Aorta (tissue), 5 donors: ENCODE results near the gene DNAJA2. TPM values are rescaled to one million over a fixed set of nuclear protein-coding genes. Genes with fewer than 3 reads are reported as not detected.
"Not testable (repeated sequence)": the region's sequence is repeated elsewhere in the genome, so short reads cannot be mapped to it uniquely, and the experiment has no call there.

ENCODE experiments used
- ATAC-seq: fragments of 200-7000 bp; cut with Tn5 transposase; one replicate; pipeline ENCODE4 v1.9.1; 2022; ENCODE audit warnings: moderate library complexity; ENCODE audit not compliant: low FRiP score
- DNase-seq, 2 donors: peaks; one replicate each; pipeline ENCODE4 v3.0.0-alpha.2; 2020
- H3K27ac ChIP-seq, 2 donors: one replicate each; pipeline ENCODE4 v1.5.1; 2013; ENCODE audit warnings: low read length in 2 of 2, mild to moderate bottlenecking in 2 of 2, moderate library complexity in 2 of 2, control low read depth in 1 of 2, inconsistent platforms in 1 of 2, low read depth in 1 of 2
- H3K27me3 ChIP-seq, 2 donors: one replicate each; pipeline ENCODE4 v1.6.1; 2013; ENCODE audit warnings: control low read depth in 1 of 2, low read length in 1 of 2, mild to moderate bottlenecking in 1 of 2, moderate library complexity in 1 of 2; ENCODE audit not compliant: insufficient read depth in 2 of 2, control insufficient read depth in 1 of 2
- H3K36me3 ChIP-seq, 2 donors: one replicate each; pipeline ENCODE4 v1.6.1; 2013; ENCODE audit warnings: control low read depth in 1 of 2, low read length in 1 of 2, mild to moderate bottlenecking in 1 of 2; ENCODE audit not compliant: insufficient read depth in 2 of 2, control insufficient read depth in 1 of 2
- H3K4me1 ChIP-seq, 2 donors: one replicate each; pipeline ENCODE4 v1.6.1; 2013; ENCODE audit warnings: low read length in 2 of 2, control low read depth in 1 of 2, mild to moderate bottlenecking in 1 of 2, moderate library complexity in 1 of 2; ENCODE audit not compliant: insufficient read depth in 2 of 2, control insufficient read depth in 1 of 2
- H3K4me3 ChIP-seq, 2 donors: one replicate each; pipeline ENCODE4 v1.5.1; 2013; ENCODE audit warnings: low read length in 2 of 2, control low read depth in 1 of 2, mild to moderate bottlenecking in 1 of 2
- H3K9me3 ChIP-seq: one replicate; pipeline ENCODE4 v1.6.1; 2013; ENCODE audit warnings: mild to moderate bottlenecking, low read length; ENCODE audit not compliant: control insufficient read depth
- WGBS, 2 donors: extraction: QIAGEN DNeasy Blood & Tissue Kit; methylation state at CpG; one replicate each; pipeline ENCODE4 v1.1.7; 2013; 5-methylcytosine and 5-hydroxymethylcytosine counted together
- intact Hi-C, 2 donors: fragments of 100-400 bp; cut with DNase I; formaldehyde crosslinking; loops; one replicate each; pipeline versions ENCODE4 v1.14.2 to v1.15.0; 2022
- long read RNA-seq, 2 donors: library from polyadenylated mRNA; unstranded; transcript quantifications; one replicate each; pipeline ENCODE4 v2.0.0, GENCODE V29; 2020 to 2021
- polyA plus RNA-seq, 2 donors: library from polyadenylated mRNA; stranded (reverse); fragments of 200-250 nt; gene quantifications; one replicate each; pipeline ENCODE4 v1.2.3, GENCODE V29; 2013
- total RNA-seq, 2 donors: library from RNA; stranded (reverse); fragmentation: NEBNext Ultra II Directional; extraction: Animal tissue kit (Norgen Biotek cat#: 25700); gene quantifications; one replicate each; pipeline ENCODE4 v1.2.1, GENCODE V29; 2021
- donor health status: healthy with polysubstance abuse.
- donor health status: Bipolar disorder and iron deficiency.
- donor health status: DM: no; HTN: no; CAD: no.
- donor health status: DM: no; HTN: no; CAD: no.
- donor health status: DM: yes; HTN: yes; CAD: no.

The DNAJA2 gene
- 10 to 100 TPM; 45.4 to 45.5 TPM for total RNA-seq
- polyA plus RNA-seq = 10 to 100 TPM; 30.2 to 36.8 TPM
- long read RNA-seq, donor 1, transcript DNAJA2-201 (9 exons, 3,122 nt) = major isoform, 252 of 275 reads
- long read RNA-seq, donor 1, partial matches to known transcripts = 10 of 275 reads
- long read RNA-seq, donor 1, other reads (novel, unspliced or antisense) = 13 of 275 reads
- long read RNA-seq, donor 2, transcript DNAJA2-201 (9 exons, 3,122 nt) = major isoform, 39 of 46 reads
- long read RNA-seq, donor 2, partial matches to known transcripts = 6 of 46 reads
- long read RNA-seq, donor 2, other reads (novel, unspliced or antisense) = 0 of 46 reads

- Histone ChIP-seq H3K9me3 (no peaks in the 10 kb centered on the region), H3K4me3 (peak within 1 kb of the TSS; percentile 86 to 98), H3K4me1 (peaks cover 3 to 4% of the 10 kb centered on the region in 2 donors), H3K27me3 (no peaks in the 10 kb centered on the region), H3K36me3 (peaks cover 0 to 3% of the 10 kb centered on the region in 2 donors), H3K27ac (peak within 1 kb of the TSS; percentile 76 to 99)
- ATAC-seq = peak; percentile 100
- WGBS, 2 donors = 0 to 1% methylated on average over 69 to 86 of the region's 86 CpGs
- intact Hi-C loops = loop anchor here (2.0 to 10.0 kb wide), 4 partner anchors 61 to 1641 kb away; partner anchors contain the start of genes GPT2 (in 1 of the 2), N4BP1 (in 1 of the 2), ORC6 (in 1 of the 2) and VPS35 (in 1 of the 2)
- peak; percentile 95 to 98 for DNase-seq
Measured at GRCh38 chr16:46973207-46973995, at the start of gene DNAJA2. Gene DNAJA2 (minus strand): TSS chr16:46973674. CDS start chr16:46973572, 102 bp downstream.

DNA sequence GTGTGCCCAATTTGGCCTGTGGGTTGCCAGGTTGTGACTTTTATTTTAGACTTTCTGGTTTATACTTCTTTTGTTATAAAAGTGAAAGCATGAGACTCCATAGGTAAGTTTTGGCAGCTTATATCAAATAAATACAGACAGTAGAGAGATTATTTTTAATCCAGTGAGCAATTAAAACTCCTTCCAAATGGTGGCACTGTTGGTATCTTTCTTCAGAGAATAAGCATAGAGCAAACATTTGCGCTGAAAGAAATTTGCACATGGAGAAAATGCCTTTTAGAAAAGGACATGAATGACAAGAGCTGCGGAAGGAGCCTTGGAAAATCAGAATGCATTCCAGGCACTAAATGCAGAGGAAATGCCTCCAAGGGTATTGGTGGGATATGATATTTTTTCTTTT lies 46.1 kb upstream of the DNAJA2 start:
- no peaks in the 10 kb centered on the region for H3K4me1 ChIP-seq
- no peaks in the 10 kb centered on the region for H3K9me3 ChIP-seq
- ATAC-seq (no peak), DNase-seq (no peak)
- H3K27me3 ChIP-seq = no peaks in the 10 kb centered on the region
- WGBS, 2 donors = 56 to 76% methylated on average over 2 of the region's 2 CpGs
- H3K4me3 ChIP-seq = no peak overlapping the region
- intact Hi-C loops = no loop called here
- no peaks in the 10 kb centered on the region for H3K36me3 ChIP-seq
- no peak overlapping the region for H3K27ac ChIP-seq

DNA sequence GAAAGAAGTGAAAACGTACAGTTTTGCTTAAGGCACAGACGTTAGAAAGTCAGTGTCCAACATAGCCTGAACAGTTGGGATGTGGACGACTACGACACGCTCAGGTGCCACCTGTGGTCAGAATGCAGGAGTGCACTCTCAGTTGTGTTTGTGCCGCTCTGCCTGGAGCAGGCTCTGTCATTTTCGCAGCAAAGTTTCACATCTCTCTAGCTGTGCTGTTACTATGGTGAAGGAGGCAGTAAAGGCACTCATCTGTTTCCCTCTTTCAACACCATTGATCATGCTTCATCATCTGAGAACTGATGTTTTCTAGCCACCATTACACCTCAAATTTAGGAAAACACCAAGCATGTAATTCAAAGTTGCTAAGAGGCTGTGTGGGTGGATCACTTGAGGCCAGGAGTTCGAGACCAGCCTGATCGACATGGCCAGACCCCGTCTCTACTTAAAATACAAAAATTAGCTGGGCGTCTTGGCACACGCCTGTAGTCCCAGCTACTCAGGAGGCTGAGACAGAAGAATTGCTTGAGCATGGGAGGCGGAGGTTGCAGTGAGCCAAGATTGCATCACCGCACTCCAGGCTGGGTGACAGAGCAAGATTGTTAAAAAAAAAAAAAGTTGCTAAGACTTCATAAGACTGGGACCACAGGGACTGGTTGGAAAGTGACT lies 44.9 kb upstream of the DNAJA2 start:
- Histone ChIP-seq H3K4me1 (no peaks in the 10 kb centered on the region), H3K4me3 (no peak overlapping the region), H3K9me3 (no peaks in the 10 kb centered on the region), H3K27ac (no peak overlapping the region), H3K27me3 (no peaks in the 10 kb centered on the region), H3K36me3 (no peaks in the 10 kb centered on the region)
- WGBS, 2 donors = 52 to 54% methylated on average over 14 of the region's 14 CpGs
- DNase-seq (no peak), ATAC-seq (no peak)
- intact Hi-C loops = no loop called here

DNA sequence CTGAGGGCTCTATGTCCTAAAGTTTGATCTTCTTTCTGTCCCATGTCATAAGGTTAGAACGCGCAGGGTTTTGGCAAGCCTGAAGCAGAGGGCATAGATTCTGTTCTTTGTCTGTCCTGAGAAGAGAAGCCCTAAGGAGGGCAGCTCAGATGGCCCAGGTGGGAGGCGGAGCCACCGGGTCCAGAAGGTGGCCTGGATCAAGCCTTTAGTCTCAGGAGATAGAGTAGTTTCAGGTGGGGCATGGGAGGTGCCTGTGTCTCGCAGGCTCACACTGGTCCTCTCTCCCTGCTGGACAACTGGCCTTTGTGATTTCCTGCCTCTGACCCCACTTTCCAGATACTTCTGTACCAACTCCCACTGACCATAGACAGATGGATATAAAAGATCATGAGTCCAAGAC lies 44.2 kb upstream of the DNAJA2 start:
- no peak overlapping the region for H3K4me3 ChIP-seq
- H3K27ac ChIP-seq = no peak overlapping the region
- ATAC-seq = no peak
- no peaks in the 10 kb centered on the region for H3K4me1 ChIP-seq
- intact Hi-C loops = no loop called here
- H3K27me3 ChIP-seq = no peaks in the 10 kb centered on the region
- WGBS, 2 donors = 89 to 91% methylated on average over 5 of the region's 5 CpGs
- no peak for DNase-seq
- H3K9me3 ChIP-seq = no peaks in the 10 kb centered on the region
- H3K36me3 ChIP-seq = no peaks in the 10 kb centered on the region

DNA sequence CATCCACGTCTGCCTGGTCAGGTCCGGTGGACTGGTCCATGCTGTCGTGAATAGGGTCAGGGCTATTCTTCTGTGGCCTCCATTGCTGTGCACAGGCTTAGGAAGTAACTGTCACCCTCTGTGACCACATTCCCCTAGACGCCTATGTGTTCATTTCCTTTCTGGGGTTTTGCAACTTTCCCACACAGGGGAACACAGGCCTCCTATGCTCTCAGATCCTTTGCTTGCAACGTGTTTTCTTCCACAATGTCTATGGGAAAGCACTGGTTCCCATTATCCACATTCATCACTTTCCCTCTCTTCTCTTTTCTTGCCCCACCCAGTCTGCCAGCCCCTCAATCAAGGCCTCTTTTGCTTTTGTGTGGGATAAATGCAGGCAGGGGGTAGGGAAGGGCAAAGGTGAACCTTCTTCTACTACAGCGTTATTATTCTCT lies 43.2 kb upstream of the DNAJA2 start:
- DNase-seq (no peak), ATAC-seq (no peak)
- H3K9me3 ChIP-seq = no peaks in the 10 kb centered on the region
- no peak overlapping the region for H3K4me3 ChIP-seq
- H3K36me3 ChIP-seq = no peaks in the 10 kb centered on the region
- H3K4me1 ChIP-seq = no peaks in the 10 kb centered on the region
- no peak overlapping the region for H3K27ac ChIP-seq
- no peaks in the 10 kb centered on the region for H3K27me3 ChIP-seq
- 74 to 80% methylated on average over 6 of the region's 6 CpGs for WGBS, 2 donors
- intact Hi-C loops = no loop called here

DNA sequence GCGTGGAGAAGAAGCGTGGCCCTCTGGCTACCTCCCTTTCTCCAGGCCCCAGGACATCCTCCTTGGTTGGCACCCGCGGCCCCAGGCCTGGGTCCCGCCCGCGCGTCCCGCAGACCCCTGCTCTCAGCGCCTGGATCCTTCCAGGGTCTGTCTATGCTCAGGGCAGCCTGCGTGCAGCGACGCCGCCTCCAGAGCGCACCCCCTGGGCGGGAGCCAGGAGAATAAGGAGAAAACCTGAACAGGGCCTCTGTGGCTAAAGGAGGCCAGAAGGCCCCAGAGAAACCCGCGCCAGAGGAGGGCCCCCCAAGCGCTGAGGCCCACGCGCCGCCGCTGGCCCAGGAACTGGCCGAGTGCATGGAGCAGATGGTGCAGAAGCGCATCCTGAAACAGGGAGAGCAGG lies 40.4 kb upstream of the DNAJA2 start:
- H3K9me3 ChIP-seq = no peaks in the 10 kb centered on the region
- peak in 1 of 2 donors; percentile 56 for DNase-seq
- WGBS, 2 donors = 75 to 81% methylated on average over 25 of the region's 25 CpGs
- H3K4me1 ChIP-seq = no peaks in the 10 kb centered on the region
- H3K27ac ChIP-seq = no peak overlapping the region
- no peaks in the 10 kb centered on the region for H3K36me3 ChIP-seq
- intact Hi-C loops = no loop called here
- no peaks in the 10 kb centered on the region for H3K27me3 ChIP-seq
- no peak for ATAC-seq
- H3K4me3 ChIP-seq = no peak overlapping the region

- DNase-seq = no peak
- Histone ChIP-seq H3K27me3 (no peaks in the 10 kb centered on the region), H3K9me3 (no peaks in the 10 kb centered on the region), H3K27ac (no peak overlapping the region), H3K4me1 (no peaks in the 10 kb centered on the region), H3K4me3 (no peak overlapping the region), H3K36me3 (no peaks in the 10 kb centered on the region)
- 93% methylated on average over 4 of the region's 4 CpGs for WGBS, 2 donors
- no peak for ATAC-seq
- intact Hi-C loops = no loop called here
Measured at GRCh38 chr16:47013172-47013571, 39.7 kb upstream of the DNAJA2 start.

DNA sequence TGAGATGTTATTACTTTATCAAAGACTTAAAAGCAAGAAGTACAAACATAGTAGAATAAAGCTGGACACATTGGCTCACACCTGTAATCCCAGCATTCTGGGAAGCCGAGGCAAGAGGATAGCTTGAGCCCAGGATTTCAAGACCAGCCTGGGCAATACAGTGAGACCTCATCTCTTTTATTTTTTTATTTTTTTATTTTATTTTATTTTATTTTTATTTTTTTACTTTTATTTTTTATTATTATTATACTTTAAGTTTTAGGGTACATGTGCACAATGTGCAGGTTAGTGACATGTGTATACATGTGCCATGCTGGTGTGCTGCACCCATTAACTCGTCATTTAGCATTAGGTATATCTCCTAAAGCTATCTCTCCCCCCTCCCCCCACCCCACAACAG lies 37.3 kb upstream of the DNAJA2 start:
- H3K4me3 ChIP-seq, DNase-seq, intact Hi-C loops, H3K9me3 ChIP-seq, H3K27ac ChIP-seq, H3K36me3 ChIP-seq, ATAC-seq, H3K27me3 ChIP-seq, H3K4me1 ChIP-seq: not testable (repeated sequence)
- 88 to 98% methylated on average over 2 of the region's 2 CpGs for WGBS, 2 donors
